Endothelial cell of umbilical vein (primary cell): Measurements from ENCODE around the gene POU6F2.

Experiments used
- EZH2 ChIP-seq: IDR thresholded peaks from 2 replicates; pipeline ENCODE4 v1.6.1; 2012; ENCODE audit warnings: borderline replicate concordance, low read depth, mild to moderate bottlenecking, moderate library complexity, low read length, inconsistent platforms; ENCODE audit not compliant: severe bottlenecking
- FOS ChIP-seq: IDR thresholded peaks from 2 replicates; pipeline ENCODE4 v1.6.1; 2011; ENCODE audit warnings: mild to moderate bottlenecking, low read length, moderate library complexity, borderline replicate concordance; ENCODE audit not compliant: insufficient read depth
- GATA2 ChIP-seq: IDR thresholded peaks from 2 replicates; pipeline ENCODE4 v1.7.0; 2011; ENCODE audit warnings: low read depth, mild to moderate bottlenecking, moderate library complexity, mixed read lengths, low read length; ENCODE audit not compliant: insufficient read length, insufficient read depth
- JUN ChIP-seq: IDR thresholded peaks from 2 replicates; pipeline ENCODE4 v1.6.1; 2011; ENCODE audit warnings: borderline replicate concordance, low read depth; ENCODE audit not compliant: insufficient read length, insufficient read depth
- MYC ChIP-seq: IDR thresholded peaks from one replicate; pipeline ENCODE4 v1.6.1; 2011; ENCODE audit warnings: mild to moderate bottlenecking, low read depth, low read length
- POLR2A ChIP-seq: IDR thresholded peaks from 2 replicates; pipeline ENCODE4 v1.6.1; 2012; ENCODE audit warnings: low read depth, mild to moderate bottlenecking, control low read depth, low read length
- POLR2AphosphoS5 ChIP-seq: IDR thresholded peaks from 2 replicates; pipeline ENCODE4 v1.6.1; 2012; ENCODE audit warnings: low read depth, mild to moderate bottlenecking, control low read depth, low read length, moderate library complexity; ENCODE audit not compliant: insufficient read depth
- TF ChIP-seq, protein P1 (sequence below), 2 donors: IDR thresholded peaks; 1 replicate in 1 of 2; 2 replicates in 1 of 2; pipeline ENCODE4 v1.5.1; 2011; ENCODE audit warnings: low read length in 2 of 2, mild to moderate bottlenecking in 2 of 2, moderate library complexity in 2 of 2, control low read depth in 1 of 2, inconsistent platforms in 1 of 2, low read depth in 1 of 2; ENCODE audit not compliant: insufficient read depth in 1 of 2; ENCODE audit errors: extremely low read depth in 1 of 2
- TF ChIP-seq, protein P2 (sequence below): IDR thresholded peaks from 2 replicates; pipeline ENCODE4 v1.6.1; 2011; ENCODE audit not compliant: insufficient read depth, insufficient read length

DNA sequence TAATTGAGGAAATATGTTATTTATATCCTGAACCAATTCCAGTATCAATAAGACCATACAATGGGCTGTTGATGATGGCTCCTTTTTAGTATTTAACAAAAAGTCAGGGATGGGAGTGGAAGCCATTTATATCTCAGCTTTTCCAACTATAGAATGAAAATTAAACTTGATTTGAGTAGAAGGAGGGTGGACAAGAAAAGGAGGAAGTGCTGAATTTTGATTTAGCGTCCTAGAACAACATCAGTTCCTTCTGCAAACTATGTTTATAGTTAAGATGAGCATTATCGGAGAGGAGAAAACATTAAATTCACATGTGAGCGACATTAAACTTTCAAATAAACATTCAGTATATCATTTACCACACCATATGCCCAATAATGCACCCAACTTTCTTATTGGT, 439.2 kb downstream of the POU6F2 start:
- TF ChIP-seq, protein P1, sequence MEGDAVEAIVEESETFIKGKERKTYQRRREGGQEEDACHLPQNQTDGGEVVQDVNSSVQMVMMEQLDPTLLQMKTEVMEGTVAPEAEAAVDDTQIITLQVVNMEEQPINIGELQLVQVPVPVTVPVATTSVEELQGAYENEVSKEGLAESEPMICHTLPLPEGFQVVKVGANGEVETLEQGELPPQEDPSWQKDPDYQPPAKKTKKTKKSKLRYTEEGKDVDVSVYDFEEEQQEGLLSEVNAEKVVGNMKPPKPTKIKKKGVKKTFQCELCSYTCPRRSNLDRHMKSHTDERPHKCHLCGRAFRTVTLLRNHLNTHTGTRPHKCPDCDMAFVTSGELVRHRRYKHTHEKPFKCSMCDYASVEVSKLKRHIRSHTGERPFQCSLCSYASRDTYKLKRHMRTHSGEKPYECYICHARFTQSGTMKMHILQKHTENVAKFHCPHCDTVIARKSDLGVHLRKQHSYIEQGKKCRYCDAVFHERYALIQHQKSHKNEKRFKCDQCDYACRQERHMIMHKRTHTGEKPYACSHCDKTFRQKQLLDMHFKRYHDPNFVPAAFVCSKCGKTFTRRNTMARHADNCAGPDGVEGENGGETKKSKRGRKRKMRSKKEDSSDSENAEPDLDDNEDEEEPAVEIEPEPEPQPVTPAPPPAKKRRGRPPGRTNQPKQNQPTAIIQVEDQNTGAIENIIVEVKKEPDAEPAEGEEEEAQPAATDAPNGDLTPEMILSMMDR (IDR thresholded peaks at IDR 0.05; ENCODE audit: extremely low read depth in 1 of 2, insufficient read depth in 1 of 2, low read depth in 1 of 2, low read length in 2 of 2): no peak
- TF ChIP-seq POLR2A (no peak), POLR2AphosphoS5 (no peak), EZH2 (no peak), JUN (no peak), MYC (no peak), FOS (no peak), GATA2 (no peak)
- TF ChIP-seq, protein P2, sequence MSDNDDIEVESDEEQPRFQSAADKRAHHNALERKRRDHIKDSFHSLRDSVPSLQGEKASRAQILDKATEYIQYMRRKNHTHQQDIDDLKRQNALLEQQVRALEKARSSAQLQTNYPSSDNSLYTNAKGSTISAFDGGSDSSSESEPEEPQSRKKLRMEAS: no peak
